Thyroid gland (tissue), 4 donors: ENCODE data around the gene TMED4.
"Not testable (repeated sequence)": the region's sequence is repeated elsewhere in the genome, so short reads cannot be mapped to it uniquely, and the experiment has no call there.

Experiments used
- CTCF ChIP-seq, 6 experiments: fragments of 200-600 bp in 3 of 6; fragments of 450-650 bp in 3 of 6; sonication (generic) in 3 of 6; IDR thresholded peaks; one replicate each; pipeline ENCODE4 v1.5.1; 2016 to 2019; ENCODE audit warnings: antibody characterized with exemption in 6 of 6, mild to moderate bottlenecking in 2 of 6, inconsistent platforms in 1 of 6, moderate library complexity in 1 of 6
- POLR2A ChIP-seq, 2 donors: fragments of 450-650 bp; IDR thresholded peaks; one replicate each; pipeline ENCODE4 v1.6.1; 2017; ENCODE audit warnings: antibody characterized with exemption in 2 of 2, mild to moderate bottlenecking in 2 of 2, moderate library complexity in 1 of 2

GRCh38 chr7:44562622-44562962 lies 19.4 kb downstream of the TMED4 start:
- TF ChIP-seq CTCF, POLR2A (IDR thresholded peaks at IDR 0.05): not testable (repeated sequence)
